ENCODE measurements around the gene DUSP18.

The DUSP18 gene

GRCh38 chr22:30675436-30675835 lies 7.8 kb upstream of the DUSP18 start:
- no peak for DNase-seq (ENCODE audit: low read depth in 1 of 2, low spot score in 1 of 2)

GRCh38 chr22:30674482-30674881 lies 6.8 kb upstream of the DUSP18 start:
- Histone ChIP-seq H3K27ac (replicated peaks) (no peak overlapping the region), H3K27me3 (ENCODE audit: insufficient read depth, poor library complexity, severe bottlenecking) (peaks cover 13% of the 10 kb centered on the region), H3K4me3 (replicated peaks; ENCODE audit: insufficient read depth, low read length) (no peak overlapping the region)
- TF ChIP-seq REST (IDR thresholded peaks at IDR 0.05; ENCODE audit: insufficient replicate concordance, low read depth) (no peak), SPI1 (IDR thresholded peaks at IDR 0.05; ENCODE audit: borderline replicate concordance, low read depth) (no peak), CTCF (IDR thresholded peaks at IDR 0.05; ENCODE audit: insufficient read depth, low read length) (no peak), GABPA (IDR thresholded peaks at IDR 0.05; ENCODE audit: low read depth) (no peak), POLR2AphosphoS5 (IDR thresholded peaks at IDR 0.05; ENCODE audit: low read depth) (no peak)
- no peak for DNase-seq (ENCODE audit: low read depth in 1 of 2, low spot score in 1 of 2)

More at GRCh38 chr22:30675436-30675835, 7.8 kb upstream of the DUSP18 start:
- Histone ChIP-seq H3K27ac (replicated peaks) (no peak overlapping the region), H3K27me3 (ENCODE audit: insufficient read depth, poor library complexity, severe bottlenecking) (peaks cover 13% of the 10 kb centered on the region), H3K4me3 (replicated peaks; ENCODE audit: insufficient read depth, low read length) (no peak overlapping the region)
- TF ChIP-seq CTCF (IDR thresholded peaks at IDR 0.05; ENCODE audit: insufficient read depth, low read length), result no peak
- TF ChIP-seq REST (IDR thresholded peaks at IDR 0.05; ENCODE audit: insufficient replicate concordance, low read depth), result no peak
- TF ChIP-seq GABPA (IDR thresholded peaks at IDR 0.05; ENCODE audit: low read depth), result no peak
- no peak for TF ChIP-seq POLR2AphosphoS5 (IDR thresholded peaks at IDR 0.05; ENCODE audit: low read depth)
- no peak for TF ChIP-seq SPI1 (IDR thresholded peaks at IDR 0.05; ENCODE audit: borderline replicate concordance, low read depth)

- DNase-seq (ENCODE audit: low read depth in 1 of 2, low spot score in 1 of 2), result no peak
- no peak overlapping the region for H3K4me3 ChIP-seq (replicated peaks; ENCODE audit: insufficient read depth, low read length)
- no peak for TF ChIP-seq POLR2AphosphoS5 (IDR thresholded peaks at IDR 0.05; ENCODE audit: low read depth)
- H3K27ac ChIP-seq (replicated peaks), result no peak overlapping the region
- H3K27me3 ChIP-seq (ENCODE audit: insufficient read depth, poor library complexity, severe bottlenecking), result peaks cover 8% of the 10 kb centered on the region
Measured at GRCh38 chr22:30673136-30673535, 5.5 kb upstream of the DUSP18 start.

GRCh38 chr22:30671071-30671470 lies 3.4 kb upstream of the DUSP18 start:
- Histone ChIP-seq H3K27ac (replicated peaks) (no peak overlapping the region), H3K4me3 (replicated peaks; ENCODE audit: insufficient read depth, low read length) (no peak overlapping the region), H3K27me3 (ENCODE audit: insufficient read depth, poor library complexity, severe bottlenecking) (peaks cover 6% of the 10 kb centered on the region)
- TF ChIP-seq SPI1 (IDR thresholded peaks at IDR 0.05; ENCODE audit: borderline replicate concordance, low read depth) (no peak), CTCF (IDR thresholded peaks at IDR 0.05; ENCODE audit: insufficient read depth, low read length) (no peak), REST (IDR thresholded peaks at IDR 0.05; ENCODE audit: insufficient replicate concordance, low read depth) (no peak), POLR2AphosphoS5 (IDR thresholded peaks at IDR 0.05; ENCODE audit: low read depth) (no peak)
- DNase-seq (ENCODE audit: low read depth in 1 of 2, low spot score in 1 of 2), result no peak
